CD14-positive monocyte (primary cell): Measurements from ENCODE around the gene SBK3. TPM values are rescaled to one million over a fixed set of nuclear protein-coding genes. Genes with fewer than 3 reads are reported as not detected.

Source experiments
- DNase-seq, 3 donors: peaks; one replicate each; pipeline ENCODE4 v3.0.0-alpha.2; 2011 to 2022
- H2AFZ ChIP-seq: 2 replicates; pipeline ENCODE4 v1.6.0; 2012; ENCODE audit warnings: mild to moderate bottlenecking, low read depth, low read length, inconsistent platforms; ENCODE audit not compliant: insufficient read depth, poor library complexity, severe bottlenecking
- H3K27ac ChIP-seq, 2 donors: 1 replicate in 1 of 2; 2 replicates in 1 of 2; pipeline ENCODE4 v1.5.1; 2012 to 2013; ENCODE audit warnings: low read length in 2 of 2, control low read depth in 1 of 2, inconsistent platforms in 1 of 2, low read depth in 1 of 2, mild to moderate bottlenecking in 1 of 2
- H3K27me3 ChIP-seq, 2 donors: one replicate each; pipeline versions ENCODE4 v1.6.0 to v1.6.1; 2011 to 2013; ENCODE audit warnings: low read length in 2 of 2; ENCODE audit not compliant: control insufficient read depth in 2 of 2, insufficient read depth in 2 of 2
- H3K36me3 ChIP-seq, 2 donors: replicated peaks in 1 of 2; 1 replicate in 1 of 2; 2 replicates in 1 of 2; pipeline versions ENCODE4 v1.5.1 to v1.6.1; 2012 to 2013; ENCODE audit warnings: low read length in 2 of 2, control low read depth in 1 of 2, inconsistent platforms in 1 of 2, mild to moderate bottlenecking in 1 of 2; ENCODE audit not compliant: insufficient read depth in 2 of 2, control insufficient read depth in 1 of 2
- H3K4me1 ChIP-seq, 2 donors: 1 replicate in 1 of 2; 2 replicates in 1 of 2; pipeline versions ENCODE4 v1.5.1 to v1.6.1; 2012 to 2013; ENCODE audit warnings: low read length in 2 of 2, control low read depth in 1 of 2, inconsistent platforms in 1 of 2, mild to moderate bottlenecking in 1 of 2, moderate library complexity in 1 of 2; ENCODE audit not compliant: insufficient read depth in 2 of 2, control insufficient read depth in 1 of 2
- H3K4me2 ChIP-seq: replicated peaks from 2 replicates; pipeline ENCODE3; 2012; ENCODE audit warnings: low read length, moderate library complexity, mild to moderate bottlenecking; ENCODE audit not compliant: poor library complexity, severe bottlenecking; ENCODE audit errors: extremely low read depth
- H3K4me3 ChIP-seq, 3 experiments: fragments of 200-600 bp in 1 of 3; sonication (generic) in 1 of 3; replicated peaks in 1 of 3; 1 replicate in 2 of 3; 2 replicates in 1 of 3; pipeline ENCODE4 v1.5.1; 2011 to 2013; ENCODE audit warnings: low read length in 3 of 3, mild to moderate bottlenecking in 3 of 3, control low read depth in 2 of 3, low read depth in 2 of 3, inconsistent platforms in 1 of 3, moderate library complexity in 1 of 3
- H3K79me2 ChIP-seq: 2 replicates; pipeline ENCODE4 v1.6.0; 2012; ENCODE audit warnings: mild to moderate bottlenecking, control low read depth, inconsistent platforms, low read length, moderate library complexity; ENCODE audit not compliant: insufficient read depth
- H3K9ac ChIP-seq: 2 replicates; pipeline ENCODE4 v1.6.0; 2017; ENCODE audit warnings: low read length, mild to moderate bottlenecking; ENCODE audit not compliant: insufficient read depth, poor library complexity, severe bottlenecking
- H3K9me3 ChIP-seq, 2 donors: replicated peaks in 1 of 2; 1 replicate in 1 of 2; 2 replicates in 1 of 2; pipeline versions ENCODE4 v1.5.1 to v1.6.1; 2012 to 2013; ENCODE audit warnings: low read length in 2 of 2, control low read depth in 1 of 2; ENCODE audit not compliant: control insufficient read depth in 1 of 2, insufficient read depth in 1 of 2
- H4K20me1 ChIP-seq: 2 replicates; pipeline ENCODE4 v1.6.0; 2012; ENCODE audit warnings: mild to moderate bottlenecking, low read length, control low read depth, moderate library complexity; ENCODE audit not compliant: insufficient read depth
- H3K27ac Mint-ChIP-seq, 7 donors: one replicate each; pipeline ENCODE4 v1.8.0; 2020; ENCODE audit warnings: mild to moderate bottlenecking in 7 of 7, mixed read lengths in 7 of 7, moderate library complexity in 6 of 7, inconsistent platforms in 2 of 7
- H3K27me3 Mint-ChIP-seq, 3 donors: one replicate each; pipeline ENCODE4 v1.8.0; 2021 to 2022; ENCODE audit warnings: low read depth in 3 of 3, mild to moderate bottlenecking in 3 of 3, mixed read lengths in 3 of 3, moderate library complexity in 3 of 3, inconsistent platforms in 1 of 3
- H3K36me3 Mint-ChIP-seq, 2 donors: one replicate each; pipeline ENCODE4 v1.8.0; 2020; ENCODE audit warnings: mixed read lengths in 2 of 2, inconsistent platforms in 1 of 2, mild to moderate bottlenecking in 1 of 2
- H3K4me1 Mint-ChIP-seq: one replicate; pipeline ENCODE4 v1.8.0; 2020; ENCODE audit warnings: mild to moderate bottlenecking, mixed read lengths
- H3K4me3 Mint-ChIP-seq, 2 donors: one replicate each; pipeline ENCODE4 v1.8.0; 2020; ENCODE audit warnings: mild to moderate bottlenecking in 2 of 2, mixed read lengths in 2 of 2, moderate library complexity in 1 of 2
- H3K9me3 Mint-ChIP-seq, 7 donors: one replicate each; pipeline ENCODE4 v1.8.0; 2020 to 2022; ENCODE audit warnings: mixed read lengths in 7 of 7, mild to moderate bottlenecking in 6 of 7, moderate library complexity in 6 of 7, inconsistent platforms in 2 of 7
- CTCF ChIP-seq: fragments of 200-600 bp; IDR thresholded peaks from one replicate; pipeline ENCODE4 v1.8.0; 2022; ENCODE audit warnings: antibody characterized with exemption, mild to moderate bottlenecking
- WGBS: methylation state at CpG from one replicate; pipeline ENCODE4 v1.1.5; 2013; ENCODE audit warnings: missing lambda C conversion rate; ENCODE audit not compliant: insufficient coverage; 5-methylcytosine and 5-hydroxymethylcytosine counted together
- intact Hi-C, 2 donors: fragments of 100-400 bp; cut with micrococcal nuclease; formaldehyde crosslinking; loops; one replicate each; pipeline versions ENCODE4 v1.15.0 to v1.15.1; 2023
- polyA plus RNA-seq, 3 donors: library from polyadenylated mRNA; depleted of rRNA in 1 of 3; unstranded in 2 of 3; stranded (reverse) in 1 of 3; fragments of 300-500 nt in 2 of 3; fragments of >200 nt in 1 of 3; fragmentation: Illumina TruSeq in 2 of 3; gene quantifications; 1 replicate in 2 of 3; 2 replicates in 1 of 3; pipeline ENCODE4 v1.2.3, GENCODE V29; 2012 to 2021

SBK3 gene
- polyA plus RNA-seq, 3 donors, result not detected

- H2AFZ ChIP-seq, result no peak overlapping the region
- no peak overlapping the region for H3K9ac ChIP-seq
- no peaks in the 10 kb centered on the region for H3K79me2 ChIP-seq
- 91% methylated on average over 8 of the region's 13 CpGs for WGBS
- H3K9me3 ChIP-seq, result no peaks in the 10 kb centered on the region
- Mint-ChIP-seq H3K4me3 (no peak overlapping the region), H3K36me3 (no peaks in the 10 kb centered on the region), H3K4me1 (peaks cover 1% of the 10 kb centered on the region), H3K27me3 (peaks cover 7 to 13% (median 12%) of the 10 kb centered on the region in 3 donors), H3K9me3 (no peaks in the 10 kb centered on the region), H3K27ac (peak overlapping the region in 1 of 7 donors; percentile 61)
- H3K27me3 ChIP-seq, result no peaks in the 10 kb centered on the region
- H3K36me3 ChIP-seq, result no peaks in the 10 kb centered on the region
- H3K4me1 ChIP-seq, result no peaks in the 10 kb centered on the region
- H4K20me1 ChIP-seq, result no peaks in the 10 kb centered on the region
- H3K27ac ChIP-seq, result no peak overlapping the region
- no peak overlapping the region for H3K4me3 ChIP-seq
- intact Hi-C loops, result no loop called here
- TF ChIP-seq CTCF, result no peak
- DNase-seq, result no peak
- no peak overlapping the region for H3K4me2 ChIP-seq
These were observed 7.3 kb upstream of the SBK3 start for GRCh38 chr19:55552620-55553019.

- H3K9ac ChIP-seq, result no peak overlapping the region
- Mint-ChIP-seq H3K36me3 (no peaks in the 10 kb centered on the region), H3K27me3 (peaks cover 11 to 17% (median 16%) of the 10 kb centered on the region in 3 donors), H3K9me3 (peaks cover 0 to 3% (median 0%) of the 10 kb centered on the region in 7 donors), H3K4me1 (peaks cover 3% of the 10 kb centered on the region), H3K27ac (no peak overlapping the region), H3K4me3 (no peak overlapping the region)
- no peak for TF ChIP-seq CTCF
- peaks cover 0 to 2% of the 10 kb centered on the region in 2 donors for H3K4me1 ChIP-seq
- H3K79me2 ChIP-seq, result no peaks in the 10 kb centered on the region
- H3K27ac ChIP-seq, result no peak overlapping the region
- no peak overlapping the region for H3K4me2 ChIP-seq
- H3K27me3 ChIP-seq, result no peaks in the 10 kb centered on the region
- H2AFZ ChIP-seq, result no peak overlapping the region
- no peak for DNase-seq
- intact Hi-C loops, result no loop called here
- WGBS, result 92% methylated on average over 3 of the region's 5 CpGs
- H3K9me3 ChIP-seq, result no peaks in the 10 kb centered on the region
- H3K4me3 ChIP-seq, result no peak overlapping the region
- no peaks in the 10 kb centered on the region for H4K20me1 ChIP-seq
- H3K36me3 ChIP-seq, result no peaks in the 10 kb centered on the region
These were observed 6.9 kb upstream of the SBK3 start for GRCh38 chr19:55552206-55552605.
